PC-9 (cell line): Measurements from ENCODE around the gene WDR44. TPM values are rescaled to one million over a fixed set of nuclear protein-coding genes. Genes with fewer than 3 reads are reported as not detected.

Source experiments
- BruUV-seq: library from RNA; stranded (reverse); fragments of 400-500 nt; replicated peaks from 2 replicates; lab custom pipeline; 2021; lab: Mats Ljungman, UMichigan
- CTCF ChIA-PET: fragments of 300-600 bp; sonication (Branson Sonifier 250); formaldehyde crosslinking; loops from one replicate; lab custom pipeline; 2022; ENCODE audit warnings: antibody characterized with exemption; lab: Charles Lee
- POLR2A ChIA-PET: fragments of 300-600 bp; sonication (Branson Sonifier 250); formaldehyde crosslinking; loops from one replicate; lab custom pipeline; 2022; ENCODE audit warnings: antibody characterized with exemption; ENCODE audit not compliant: unreplicated experiment; lab: Charles Lee
- DNase-seq, 2 experiments: peaks; one replicate each; pipeline versions ENCODE4 v3.0.0 to v3.0.0-alpha.2; 2015 to 2022; ENCODE audit warnings: mixed read lengths in 1 of 2
- H2AFZ ChIP-seq: fragments of 200-600 bp; sonication (generic); 2 replicates; pipeline ENCODE4 v1.8.1; 2017; ENCODE audit warnings: antibody characterized with exemption
- H3F3A ChIP-seq: fragments of 200-600 bp; sonication (generic); 2 replicates; pipeline ENCODE4 v1.8.1; 2017; ENCODE audit warnings: antibody characterized with exemption, mild to moderate bottlenecking, low read depth; ENCODE audit not compliant: insufficient read depth
- H3K27ac ChIP-seq: fragments of 200-600 bp; sonication (generic); 2 replicates; pipeline ENCODE4 v1.6.1; 2016; ENCODE audit warnings: mixed run types
- H3K27me3 ChIP-seq: fragments of 200-600 bp; sonication (generic); 2 replicates; pipeline ENCODE4 v1.6.1; 2016; ENCODE audit warnings: low read depth, mixed run types; ENCODE audit not compliant: insufficient read depth
- H3K36me3 ChIP-seq: fragments of 200-600 bp; sonication (generic); 2 replicates; pipeline ENCODE4 v1.6.1; 2016; ENCODE audit warnings: low read depth, mixed run types
- H3K4me1 ChIP-seq: fragments of 200-600 bp; sonication (generic); replicated peaks from 2 replicates; pipeline ENCODE4 v1.6.1; 2016; ENCODE audit warnings: mixed run types; ENCODE audit not compliant: insufficient read depth
- H3K4me2 ChIP-seq: fragments of 200-600 bp; sonication (generic); 2 replicates; pipeline ENCODE4 v1.6.1; 2017; ENCODE audit warnings: mixed run types
- H3K4me3 ChIP-seq: fragments of 200-600 bp; sonication (generic); 2 replicates; pipeline ENCODE4 v1.6.1; 2016; ENCODE audit warnings: mixed run types
- H3K79me2 ChIP-seq: fragments of 200-600 bp; sonication (generic); 2 replicates; pipeline ENCODE4 v1.6.1; 2017; ENCODE audit warnings: low read depth, mixed run types
- H3K9me2 ChIP-seq: fragments of 200-600 bp; sonication (generic); 2 replicates; pipeline ENCODE4 v1.8.1; 2017; ENCODE audit warnings: mild to moderate bottlenecking; ENCODE audit not compliant: insufficient read depth
- H3K9me3 ChIP-seq: fragments of 200-600 bp; sonication (generic); 2 replicates; pipeline ENCODE4 v1.8.1; 2016; ENCODE audit warnings: low read depth; ENCODE audit not compliant: insufficient read depth
- H4K20me1 ChIP-seq: fragments of 200-600 bp; sonication (generic); 2 replicates; pipeline ENCODE4 v1.8.1; 2017; ENCODE audit not compliant: insufficient read depth
- CTCF ChIP-seq: fragments of 200-600 bp; sonication (generic); conservative IDR thresholded peaks from 2 replicates; pipeline ENCODE4 v1.6.1; 2017; ENCODE audit warnings: mixed run types, antibody characterized with exemption, mild to moderate bottlenecking, moderate library complexity
- EZH2 ChIP-seq: fragments of 200-600 bp; sonication (generic); IDR thresholded peaks from 2 replicates; pipeline ENCODE4 v1.8.0; 2017; ENCODE audit warnings: antibody characterized with exemption, low read depth
- intact Hi-C: fragments of 100-400 bp; cut with micrococcal nuclease; formaldehyde crosslinking; loops from one replicate; pipeline ENCODE4 v1.10.0; 2022; ENCODE audit not compliant: unreplicated experiment
- total RNA-seq: library from RNA; stranded (reverse); gene quantifications from 2 replicates; pipeline ENCODE4 v1.2.3, GENCODE V29; 2021

WDR44 gene
- total RNA-seq, 1 experiment from 2014 or later: 30.9 TPM

GRCh38 chrX:118373538-118373937 is 27.6 kb downstream of the WDR44 start:
- Histone ChIP-seq H3K79me2 (peaks cover 21% of the 10 kb centered on the region), H3K9me2 (no peaks in the 10 kb centered on the region), H3K27ac (no peak overlapping the region), H3K9me3 (no peaks in the 10 kb centered on the region), H3K27me3 (no peaks in the 10 kb centered on the region), H3K4me2 (no peak overlapping the region), H4K20me1 (no peaks in the 10 kb centered on the region; the same call in 1 of the 2 replicates), H3K36me3 (no peaks in the 10 kb centered on the region), H3K4me1 (no peaks in the 10 kb centered on the region), H2AFZ (no peak overlapping the region), H3K4me3 (no peak overlapping the region), H3F3A (no peaks in the 10 kb centered on the region)
- no peak for DNase-seq
- POLR2A ChIA-PET: no interaction called here
- no TSS peak for BruUV-seq
- intact Hi-C loops: no loop called here
- TF ChIP-seq EZH2 (no peak), CTCF (no peak)
- CTCF ChIA-PET: no interaction called here

- Histone ChIP-seq H3K27ac (no peak overlapping the region), H3F3A (peaks cover 4% of the 10 kb centered on the region; the same call in 1 of the 2 replicates), H3K79me2 (0 out of 2 replicates have a peak, but pooled peaks cover 5% of the 10 kb centered on the region), H2AFZ (no peak overlapping the region), H3K9me3 (no peaks in the 10 kb centered on the region), H4K20me1 (no peaks in the 10 kb centered on the region; the same call in 1 of the 2 replicates), H3K9me2 (no peaks in the 10 kb centered on the region), H3K4me1 (no peaks in the 10 kb centered on the region), H3K4me3 (no peak overlapping the region), H3K36me3 (no peaks in the 10 kb centered on the region), H3K27me3 (no peaks in the 10 kb centered on the region), H3K4me2 (no peak overlapping the region)
- intact Hi-C loops: no loop called here
- no TSS peak for BruUV-seq
- no peak for TF ChIP-seq EZH2
- TF ChIP-seq CTCF: no peak
- DNase-seq: no peak
- CTCF ChIA-PET: no interaction called here
- POLR2A ChIA-PET: no interaction called here
These were observed 37.2 kb downstream of the WDR44 start for GRCh38 chrX:118383120-118383519.

DNA sequence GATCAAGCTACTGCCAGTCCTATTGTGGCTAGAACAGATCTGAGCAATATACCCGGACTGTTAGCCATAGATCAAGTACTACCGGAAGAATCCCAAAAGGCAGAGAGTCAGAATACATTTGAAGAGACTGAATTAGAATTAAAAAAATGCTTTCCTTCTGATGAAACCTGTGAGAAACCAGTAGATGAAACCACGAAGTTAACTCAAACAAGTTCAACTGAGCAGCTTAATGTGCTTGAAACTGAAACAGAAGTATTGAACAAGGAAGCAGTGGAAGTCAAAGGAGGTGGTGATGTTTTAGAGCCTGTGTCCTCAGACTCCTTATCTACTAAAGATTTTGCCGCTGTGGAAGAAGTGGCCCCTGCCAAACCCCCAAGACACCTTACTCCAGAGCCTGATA is 46.8 kb downstream of the WDR44 start:
- no peaks in the 10 kb centered on the region for H3K27me3 ChIP-seq
- H3K9me3 ChIP-seq: no peaks in the 10 kb centered on the region
- H3K4me2 ChIP-seq: no peak overlapping the region
- no peak overlapping the region for H3K27ac ChIP-seq
- no peaks in the 10 kb centered on the region for H3F3A ChIP-seq
- POLR2A ChIA-PET: interaction anchor here (0.5 to 0.6 kb wide), 2 partner anchors 43 to 138 kb away, joined by 3 read pairs; no protein-coding TSS in a partner anchor
- no peak overlapping the region for H2AFZ ChIP-seq
- intact Hi-C loops: no loop called here
- H3K9me2 ChIP-seq: no peaks in the 10 kb centered on the region
- H3K79me2 ChIP-seq: no peaks in the 10 kb centered on the region
- no peaks in the 10 kb centered on the region for H4K20me1 ChIP-seq
- DNase-seq: no peak
- H3K4me3 ChIP-seq: no peak overlapping the region
- TF ChIP-seq CTCF: no peak
- no peak for TF ChIP-seq EZH2
- H3K4me1 ChIP-seq: no peaks in the 10 kb centered on the region
- H3K36me3 ChIP-seq: peaks cover 6% of the 10 kb centered on the region; the same call in 1 of the 2 replicates
- CTCF ChIA-PET: no interaction called here
- no TSS peak for BruUV-seq
